DLD1 (cell line): ENCODE data around the gene PIK3R3.
"Not testable (repeated sequence)": the region's sequence is repeated elsewhere in the genome, so short reads cannot be mapped to it uniquely, and the experiment has no call there.

Experiments
- in situ Hi-C: cut with HindIII; loops from 2 replicates; pipeline ENCODE4 v1.10.0; 2017; ENCODE audit warnings: low sequenced_read_pairs

Gene PIK3R3

GRCh38 chr1:46070164-46070814, 62.1 kb downstream of the PIK3R3 start:
- in situ Hi-C loops = no loop called here

GRCh38 chr1:46068525-46068924, 63.9 kb downstream of the PIK3R3 start:
- in situ Hi-C loops = no loop called here

GRCh38 chr1:46067652-46068051, 64.8 kb downstream of the PIK3R3 start:
- in situ Hi-C loops = no loop called here

- in situ Hi-C loops = no loop called here
Observed at GRCh38 chr1:46065405-46065804, 67.0 kb downstream of the PIK3R3 start.

GRCh38 chr1:46064708-46065107, 67.7 kb downstream of the PIK3R3 start:
- in situ Hi-C loops = no loop called here

- in situ Hi-C loops = no loop called here
Observed at GRCh38 chr1:46062651-46063319, 69.6 kb downstream of the PIK3R3 start.

GRCh38 chr1:46061146-46061545, 71.3 kb downstream of the PIK3R3 start:
- in situ Hi-C loops = no loop called here

- in situ Hi-C loops = no loop called here
Observed at GRCh38 chr1:46058936-46059335, 73.5 kb downstream of the PIK3R3 start.

GRCh38 chr1:46057781-46058180, 74.6 kb downstream of the PIK3R3 start:
- in situ Hi-C loops = no loop called here

GRCh38 chr1:46057215-46057614, 75.2 kb downstream of the PIK3R3 start:
- in situ Hi-C loops = not testable (repeated sequence)

GRCh38 chr1:46056325-46056724, 76.1 kb downstream of the PIK3R3 start:
- in situ Hi-C loops = no loop called here

- in situ Hi-C loops = no loop called here
Observed at GRCh38 chr1:46053734-46054133, 78.7 kb downstream of the PIK3R3 start.

- in situ Hi-C loops = loop anchor here (5.0 to 25.0 kb wide), 2 partner anchors 78 to 143 kb away; partner anchors contain the start of genes P3R3URF, POMGNT1 and TSPAN1
Observed at GRCh38 chr1:46044116-46044515, 88.3 kb downstream of the PIK3R3 start.

- in situ Hi-C loops = loop anchor here (5.0 to 25.0 kb wide), 2 partner anchors 79 to 144 kb away; partner anchors contain the start of genes P3R3URF, POMGNT1 and TSPAN1
Observed at GRCh38 chr1:46043458-46044017, 88.9 kb downstream of the PIK3R3 start.

- in situ Hi-C loops = loop anchor here (5.0 to 25.0 kb wide), 2 partner anchors 80 to 145 kb away; partner anchors contain the start of genes P3R3URF, POMGNT1 and TSPAN1
Observed at GRCh38 chr1:46041974-46042373, 90.5 kb downstream of the PIK3R3 start.

- in situ Hi-C loops = loop anchor here (5.0 to 25.0 kb wide), 2 partner anchors 81 to 146 kb away; partner anchors contain the start of genes P3R3URF, POMGNT1 and TSPAN1
Observed at GRCh38 chr1:46041551-46041950, 90.9 kb downstream of the PIK3R3 start.

- in situ Hi-C loops = loop anchor here (5.0 to 25.0 kb wide), 2 partner anchors 83 to 148 kb away; partner anchors contain the start of genes P3R3URF, POMGNT1 and TSPAN1
Observed at GRCh38 chr1:46039571-46040052, 92.8 kb downstream of the PIK3R3 start.

- in situ Hi-C loops = loop anchor here (25.0 kb wide), 1 partner anchor 150 kb away; the partner anchor contains the start of genes P3R3URF, POMGNT1 and TSPAN1
Observed at GRCh38 chr1:46036894-46037839, 95.3 kb downstream of the PIK3R3 start.

GRCh38 chr1:46034601-46035516, 97.6 kb downstream of the PIK3R3 start:
- in situ Hi-C loops = loop anchor here (25.0 kb wide), 1 partner anchor 152 kb away; the partner anchor contains the start of genes P3R3URF, POMGNT1 and TSPAN1
